Endometrial microvascular endothelial cells (primary cell): ENCODE results near the gene SLC51B. TPM values are rescaled to one million over a fixed set of nuclear protein-coding genes. Genes with fewer than 3 reads are reported as not detected.
"Not testable (repeated sequence)": the region's sequence is repeated elsewhere in the genome, so short reads cannot be mapped to it uniquely, and the experiment has no call there.

Source experiments
- in situ Hi-C: cut with HindIII; loops from 2 replicates; pipeline ENCODE4 v1.10.0; 2017; ENCODE audit warnings: low sequenced_read_pairs, low pct_unique_long_range_greater_than_20kb; ENCODE audit errors: inconsistent ontology term
- total RNA-seq: library from RNA; depleted of rRNA; stranded (reverse); fragments of >200 nt; gene quantifications from one replicate; pipeline ENCODE4 v1.2.3, GENCODE V29; 2015; ENCODE audit errors: inconsistent ontology term

SLC51B gene
- total RNA-seq: not detected

DNA sequence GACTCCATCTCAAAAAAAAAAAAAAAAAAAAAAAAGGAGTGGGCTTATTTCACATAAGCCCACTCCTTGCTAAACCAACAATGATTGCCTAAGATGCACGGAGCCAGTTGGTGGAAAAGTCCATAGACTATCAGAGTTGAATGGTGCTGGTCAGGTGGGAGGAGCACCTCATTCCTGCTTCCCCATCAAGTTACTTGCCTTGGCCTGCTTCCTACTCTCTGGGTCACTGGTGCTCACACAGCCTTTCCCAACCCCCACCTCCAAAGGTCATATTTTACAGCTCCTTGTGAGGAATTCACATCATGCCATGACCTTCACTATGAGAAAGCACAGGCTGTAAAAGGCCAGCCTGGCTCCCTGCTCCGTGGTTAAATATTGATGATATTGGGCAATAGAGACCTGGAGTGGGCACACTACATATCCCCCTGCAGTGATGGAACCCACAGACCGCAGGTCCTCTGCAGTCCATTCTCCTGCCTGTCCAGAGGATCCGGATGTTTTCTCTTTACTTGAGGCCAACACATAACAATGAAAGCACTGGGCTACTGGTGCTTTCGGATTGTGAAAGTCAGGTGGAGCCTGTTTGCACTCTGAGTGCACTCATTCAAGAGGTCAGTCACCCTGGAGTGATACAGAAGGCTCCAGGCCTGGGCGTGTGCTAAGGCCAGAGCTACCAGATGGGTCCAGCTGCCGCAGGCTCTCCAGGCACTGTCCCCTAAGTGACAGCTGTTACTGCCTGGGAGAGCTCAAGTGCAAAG lies at the start of gene SLC51B:
TSS of gene SLC51B (plus strand) at position 664 of the 758 bp plus-strand sequence. CDS start 4,618 bp downstream, outside the sequence.
- in situ Hi-C loops: no loop called here

- in situ Hi-C loops: no loop called here
Observed at GRCh38 chr15:64997066-64997465, 48.1 kb upstream of the SLC51B start.

DNA sequence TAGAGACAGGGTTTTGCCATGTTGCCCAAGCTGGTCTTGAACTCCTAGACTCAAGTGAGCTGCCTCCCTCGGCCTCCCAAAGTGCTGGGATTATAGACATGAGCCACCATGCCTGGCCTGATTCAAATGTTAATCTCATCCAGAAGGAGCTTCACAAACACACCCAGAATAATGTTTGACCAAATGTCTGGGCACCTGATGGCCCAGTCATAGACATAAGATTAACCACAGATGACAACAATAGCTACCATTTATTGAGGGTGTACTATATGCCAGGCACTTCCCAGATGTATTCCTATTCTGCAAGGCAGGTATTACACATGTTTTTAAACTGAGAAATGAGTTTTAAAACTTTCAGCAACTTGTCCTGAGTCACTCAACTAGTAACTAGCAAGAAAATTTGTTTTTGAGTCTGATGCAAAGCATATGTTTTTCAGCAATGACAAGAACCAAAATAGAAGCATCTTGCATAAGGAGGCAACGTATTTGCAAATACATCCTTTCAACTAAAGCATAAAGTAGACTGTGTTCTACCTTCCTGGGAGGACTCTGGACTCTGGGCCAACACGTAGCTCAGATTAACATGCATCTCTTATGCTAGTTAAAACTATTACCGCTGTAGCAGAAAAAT lies 47.3 kb upstream of the SLC51B start:
- in situ Hi-C loops: no loop called here

- in situ Hi-C loops: no loop called here
Observed at GRCh38 chr15:65004993-65005392, 40.2 kb upstream of the SLC51B start.

GRCh38 chr15:65006876-65007275 lies 38.3 kb upstream of the SLC51B start:
- in situ Hi-C loops: no loop called here

DNA sequence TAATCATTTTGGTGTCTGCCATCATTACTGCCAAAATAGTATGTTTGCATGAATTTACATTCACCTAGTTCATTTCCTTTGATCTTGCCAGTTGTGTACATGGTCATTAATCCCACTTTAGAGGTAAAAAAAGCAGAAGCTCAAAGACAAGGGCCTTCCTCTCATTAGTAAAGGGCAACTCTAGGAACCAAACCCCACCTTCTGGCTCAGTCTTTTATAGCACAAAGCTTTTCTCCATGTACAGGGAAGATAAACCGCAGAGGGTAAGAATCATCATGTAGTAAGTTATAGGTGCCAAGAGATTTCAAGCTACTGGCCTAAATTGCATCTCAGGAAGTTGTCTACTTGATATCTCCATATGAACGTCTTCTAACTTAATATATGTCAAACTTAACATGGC lies 36.2 kb upstream of the SLC51B start:
- in situ Hi-C loops: no loop called here

DNA sequence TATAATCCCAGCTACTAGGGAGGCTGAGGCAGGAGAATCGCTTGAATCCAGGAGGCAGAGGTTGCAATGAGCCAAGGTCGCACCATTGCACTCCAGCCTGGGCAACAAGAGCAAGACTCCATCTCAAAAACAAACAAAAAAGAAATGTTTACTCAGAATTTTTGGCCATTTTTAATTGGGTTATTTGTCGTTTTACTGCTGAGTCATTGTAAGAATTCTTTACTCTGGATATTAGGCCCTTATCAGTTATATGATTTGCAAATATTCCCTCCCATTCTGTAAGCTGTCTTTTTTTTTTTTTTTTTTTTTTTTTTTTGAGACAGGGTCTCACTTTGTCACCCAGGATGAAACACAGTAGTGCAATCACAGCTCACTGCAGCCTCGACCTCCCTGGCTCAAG lies 34.0 kb upstream of the SLC51B start:
- in situ Hi-C loops: not testable (repeated sequence)

DNA sequence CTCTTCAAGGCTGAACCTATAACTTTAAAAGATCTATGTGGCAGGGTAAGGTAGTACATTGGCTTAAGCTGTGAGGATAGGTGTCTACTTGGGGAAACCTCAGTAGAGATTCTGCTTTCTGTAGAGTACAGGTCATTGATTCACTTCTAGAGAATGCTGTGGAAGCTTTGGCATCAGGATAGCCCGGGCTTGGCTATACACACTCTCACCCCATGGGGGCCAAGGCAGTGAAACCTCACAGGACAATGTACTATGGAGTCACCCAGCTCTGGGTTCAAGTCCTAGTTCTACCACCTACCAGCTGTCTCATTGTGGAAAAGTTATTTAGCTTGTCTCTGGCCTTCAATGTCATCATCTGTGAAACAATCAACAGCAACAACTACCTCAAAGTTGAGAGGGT lies 24.8 kb upstream of the SLC51B start:
- in situ Hi-C loops: no loop called here

GRCh38 chr15:65021488-65021887 lies 23.7 kb upstream of the SLC51B start:
- in situ Hi-C loops: no loop called here

- in situ Hi-C loops: no loop called here
Observed at GRCh38 chr15:65026756-65027155, 18.4 kb upstream of the SLC51B start.

GRCh38 chr15:65027593-65027992 lies 17.6 kb upstream of the SLC51B start:
- in situ Hi-C loops: no loop called here

DNA sequence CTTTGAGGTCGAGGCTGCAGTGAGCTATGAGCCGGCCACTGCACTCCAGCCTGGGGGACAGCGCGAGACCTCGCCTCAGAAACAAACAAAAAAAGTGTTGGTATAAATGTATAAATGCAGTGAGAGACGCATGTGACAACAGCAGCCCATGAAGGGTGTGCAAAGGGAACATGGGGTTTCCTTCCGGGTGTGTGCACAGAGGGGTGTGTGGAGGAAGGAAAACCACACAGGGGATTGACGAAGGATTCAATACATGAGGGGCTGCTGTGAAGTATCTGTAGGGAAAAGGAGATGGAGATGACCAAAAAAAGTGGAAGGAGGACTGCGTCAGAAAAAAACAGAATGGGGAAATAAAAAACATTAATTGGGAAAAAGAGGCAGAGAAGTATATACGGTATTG lies 16.8 kb upstream of the SLC51B start:
- in situ Hi-C loops: no loop called here

DNA sequence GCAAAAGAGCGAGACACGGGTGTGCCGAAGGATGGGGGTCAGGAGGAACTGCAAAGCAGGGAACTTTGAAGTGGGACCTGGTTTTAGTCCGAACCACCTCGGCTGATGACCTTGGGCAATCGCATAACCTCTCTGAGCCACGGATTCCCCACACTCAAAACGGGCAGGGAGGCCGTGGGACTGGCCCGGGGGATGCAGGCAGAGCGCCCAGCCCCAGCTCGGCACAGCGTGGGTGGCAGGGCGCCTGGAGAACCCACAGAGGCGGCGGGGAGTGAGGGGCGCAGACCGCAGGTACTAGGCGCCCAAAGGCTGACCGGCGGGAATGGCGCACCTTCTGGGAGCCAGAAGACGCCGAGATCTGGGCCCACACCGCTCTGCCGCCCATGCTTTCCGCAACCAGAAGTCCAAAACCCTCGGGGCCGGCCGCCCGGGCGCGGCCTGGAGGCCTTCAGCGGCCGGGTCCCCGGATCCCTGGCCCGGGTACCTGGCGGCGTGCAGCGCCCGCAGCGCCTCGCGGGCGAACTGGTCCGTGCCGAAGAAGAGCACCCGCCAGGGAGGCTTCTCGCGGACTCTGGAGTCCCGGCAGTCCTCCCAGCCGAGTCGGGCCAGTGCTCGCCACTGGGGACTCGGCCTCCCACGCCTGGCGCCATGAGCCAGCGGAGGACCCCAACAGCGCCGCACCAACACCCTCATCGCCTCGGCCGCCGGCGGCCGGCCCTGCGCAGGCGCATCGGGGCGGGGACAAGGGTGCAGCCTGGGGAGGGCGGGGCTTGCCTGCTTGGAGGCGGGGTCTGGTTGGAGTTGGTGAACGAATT lies 16.1 kb upstream of the SLC51B start, which contains the start of gene MTFMT:
TSS of gene MTFMT (minus strand) at position 719 of the 815 bp plus-strand sequence. CDS start at position 693, 26 bp downstream.
- in situ Hi-C loops: no loop called here

DNA sequence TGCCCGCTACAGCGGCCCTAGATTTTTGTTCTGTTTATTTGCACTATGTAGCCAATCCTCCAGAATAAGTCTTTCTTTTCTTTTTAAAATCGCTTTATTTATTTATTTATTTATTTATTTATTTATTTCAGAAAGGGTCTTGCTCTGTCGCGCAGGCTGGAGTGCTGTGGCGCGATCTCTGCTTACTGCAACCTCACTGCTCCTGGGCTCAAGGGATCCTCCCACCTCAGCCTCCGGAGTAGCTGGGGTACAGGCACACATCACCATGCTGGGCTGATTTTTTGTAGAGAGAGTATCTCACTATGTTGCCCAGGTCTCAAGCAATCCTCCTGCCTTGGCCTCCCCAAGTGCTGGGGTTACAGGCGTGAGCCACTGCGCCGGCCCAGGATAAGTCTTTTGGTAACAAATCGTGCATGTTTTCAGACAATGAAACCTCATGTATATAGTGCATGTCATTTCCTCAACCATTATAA lies 15.4 kb upstream of the SLC51B start:
- in situ Hi-C loops: no loop called here

- in situ Hi-C loops: no loop called here
Observed at GRCh38 chr15:65032801-65033537, 12.2 kb upstream of the SLC51B start.

GRCh38 chr15:65033659-65034269 lies 11.4 kb upstream of the SLC51B start:
- in situ Hi-C loops: no loop called here

DNA sequence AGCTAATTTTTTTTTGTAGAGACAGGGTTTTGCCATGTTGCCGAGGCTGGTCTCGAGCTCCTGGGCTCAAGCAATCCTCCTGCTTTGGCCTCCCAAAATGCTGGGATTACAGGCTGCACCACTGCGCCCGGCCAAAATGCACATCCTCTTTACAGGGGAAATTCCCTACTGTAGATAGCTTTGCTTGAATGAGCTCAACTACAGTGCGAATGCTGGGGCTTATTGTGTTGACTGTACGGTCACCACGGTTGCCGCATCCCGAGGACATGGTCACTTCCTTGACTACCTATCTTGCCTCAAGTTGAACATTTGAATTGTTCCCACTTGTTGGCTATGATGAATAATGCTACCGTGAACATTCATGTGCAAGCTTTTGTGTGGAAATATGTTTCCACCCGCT lies 10.5 kb upstream of the SLC51B start:
- in situ Hi-C loops: no loop called here

DNA sequence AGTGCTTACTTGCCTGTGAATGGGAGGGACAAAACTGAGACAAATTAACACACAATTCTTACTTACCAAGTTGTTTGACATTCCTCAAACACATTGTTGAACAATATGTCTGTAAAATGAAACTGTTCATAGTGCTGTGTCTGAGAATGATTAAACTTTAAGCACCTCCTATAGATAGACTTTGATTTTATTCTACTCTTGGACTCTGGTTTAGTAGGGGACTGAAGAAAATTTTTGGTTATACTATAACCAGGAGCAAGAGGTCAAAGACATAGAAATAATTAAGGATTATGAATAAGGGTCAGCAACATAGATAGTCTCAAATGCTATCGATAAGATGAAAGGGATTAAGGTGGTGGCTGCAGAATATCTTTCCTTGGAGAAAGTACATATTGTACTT lies 7.9 kb upstream of the SLC51B start:
- in situ Hi-C loops: no loop called here
